LNCaP clone FGC (cell line): Measurements from ENCODE around the gene IGF2R.
"Not testable (repeated sequence)": the region's sequence is repeated elsewhere in the genome, so short reads cannot be mapped to it uniquely, and the experiment has no call there.

Experiments
- DNase-seq: peaks from one replicate; pipeline ENCODE4 v3.0.0-alpha.2; 2011; ENCODE audit warnings: low read depth
- H3K4me3 ChIP-seq: 2 replicates; pipeline ENCODE4 v1.5.1; 2011; ENCODE audit warnings: mild to moderate bottlenecking, low read depth, low read length, control low read depth
- TF ChIP-seq, protein P1 (sequence below): IDR thresholded peaks from 2 replicates; pipeline ENCODE4 v1.5.1; 2012; ENCODE audit warnings: mild to moderate bottlenecking; ENCODE audit not compliant: control insufficient read depth, insufficient read depth; ENCODE audit errors: extremely low read depth

IGF2R gene

GRCh38 chr6:159968295-159969203 is at the start of gene IGF2R:
TSS of gene IGF2R (plus strand) at chr6:159969082. CDS start at chr6:159969247, 165 bp downstream.
- DNase-seq, result peak; percentile 52
- TF ChIP-seq, protein P1, sequence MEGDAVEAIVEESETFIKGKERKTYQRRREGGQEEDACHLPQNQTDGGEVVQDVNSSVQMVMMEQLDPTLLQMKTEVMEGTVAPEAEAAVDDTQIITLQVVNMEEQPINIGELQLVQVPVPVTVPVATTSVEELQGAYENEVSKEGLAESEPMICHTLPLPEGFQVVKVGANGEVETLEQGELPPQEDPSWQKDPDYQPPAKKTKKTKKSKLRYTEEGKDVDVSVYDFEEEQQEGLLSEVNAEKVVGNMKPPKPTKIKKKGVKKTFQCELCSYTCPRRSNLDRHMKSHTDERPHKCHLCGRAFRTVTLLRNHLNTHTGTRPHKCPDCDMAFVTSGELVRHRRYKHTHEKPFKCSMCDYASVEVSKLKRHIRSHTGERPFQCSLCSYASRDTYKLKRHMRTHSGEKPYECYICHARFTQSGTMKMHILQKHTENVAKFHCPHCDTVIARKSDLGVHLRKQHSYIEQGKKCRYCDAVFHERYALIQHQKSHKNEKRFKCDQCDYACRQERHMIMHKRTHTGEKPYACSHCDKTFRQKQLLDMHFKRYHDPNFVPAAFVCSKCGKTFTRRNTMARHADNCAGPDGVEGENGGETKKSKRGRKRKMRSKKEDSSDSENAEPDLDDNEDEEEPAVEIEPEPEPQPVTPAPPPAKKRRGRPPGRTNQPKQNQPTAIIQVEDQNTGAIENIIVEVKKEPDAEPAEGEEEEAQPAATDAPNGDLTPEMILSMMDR, result no peak
- peak within 1 kb of the TSS; percentile 79 for H3K4me3 ChIP-seq

GRCh38 chr6:159919800-159920199 is 49.1 kb upstream of the IGF2R start:
- TF ChIP-seq, protein P1, result no peak
- no peak overlapping the region for H3K4me3 ChIP-seq
- DNase-seq, result no peak

DNA sequence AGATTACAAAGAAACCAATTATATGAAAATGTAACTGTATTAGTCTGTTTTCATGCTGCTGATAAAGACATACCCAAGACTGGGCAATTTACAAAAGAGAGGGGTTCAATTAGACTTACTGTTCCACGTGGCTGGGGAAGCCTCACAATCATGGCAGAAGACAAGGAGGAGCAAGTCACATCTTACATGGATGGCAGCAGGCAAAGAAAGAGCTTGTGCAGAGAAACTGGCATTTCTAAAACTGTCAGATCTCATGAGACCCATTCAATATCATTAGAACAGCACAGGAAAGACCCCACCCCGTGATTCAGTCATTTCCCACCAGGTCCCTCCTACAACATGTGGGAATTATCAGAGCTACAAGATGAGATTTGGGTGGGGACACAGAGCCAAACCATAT is 44.7 kb upstream of the IGF2R start:
- H3K4me3 ChIP-seq, DNase-seq: not testable (repeated sequence)

DNA sequence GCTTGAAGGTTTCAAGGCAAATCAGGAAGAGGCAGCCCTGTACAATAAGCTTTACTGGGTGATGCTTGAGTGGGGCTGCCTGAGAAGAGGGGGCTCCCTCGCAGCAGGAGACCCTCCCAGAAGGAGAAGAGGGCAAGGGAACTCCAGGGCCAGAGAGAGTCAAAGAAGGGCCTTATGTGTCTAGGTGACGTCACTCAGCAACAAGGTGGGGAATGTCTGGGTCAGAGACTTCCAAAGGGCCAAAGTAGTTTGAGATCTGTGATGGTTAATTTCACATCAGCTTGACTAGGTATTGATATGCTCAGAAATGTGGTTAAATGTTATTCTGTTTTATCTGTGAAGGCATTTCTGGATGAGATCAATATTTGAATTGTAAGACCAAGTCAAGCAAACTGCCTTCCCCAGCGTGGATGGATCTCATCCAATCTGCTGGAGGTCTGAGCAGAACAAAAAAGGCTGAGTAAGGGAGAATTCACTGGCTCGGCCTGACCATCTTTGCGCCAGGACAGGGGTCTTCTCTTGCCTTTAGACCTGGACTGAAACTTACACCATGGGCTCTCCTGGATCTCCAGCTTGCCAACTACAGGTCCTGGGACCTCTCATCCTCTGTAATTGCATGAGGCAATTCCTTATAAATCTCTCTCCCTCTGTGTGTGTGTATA is 42.2 kb upstream of the IGF2R start:
- no peak for DNase-seq
- no peak overlapping the region for H3K4me3 ChIP-seq
- TF ChIP-seq, protein P1, result no peak

DNA sequence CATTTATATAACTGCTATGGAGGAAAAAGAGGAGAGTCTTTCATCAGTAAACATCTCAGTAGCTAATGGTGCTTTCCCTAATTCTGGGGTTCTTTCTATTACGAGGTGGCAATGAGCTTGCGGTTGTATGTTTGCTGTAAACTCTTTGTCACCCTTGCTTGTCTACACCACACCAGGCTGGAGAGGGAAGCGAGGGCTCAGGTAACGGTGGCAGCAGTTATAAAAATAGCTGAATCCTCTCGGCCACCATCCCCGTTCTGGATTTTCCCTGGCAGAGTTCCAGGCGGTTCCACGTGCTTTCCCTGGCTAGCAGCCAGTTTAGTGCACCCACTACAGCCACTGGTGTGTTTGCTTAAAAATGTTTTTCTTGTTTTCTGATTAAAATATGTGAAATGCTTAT is 39.1 kb upstream of the IGF2R start:
- DNase-seq, result no peak
- TF ChIP-seq, protein P1, result no peak
- H3K4me3 ChIP-seq, result no peak overlapping the region

- DNase-seq, result no peak
- TF ChIP-seq, protein P1, result no peak
- no peak overlapping the region for H3K4me3 ChIP-seq
Measured at GRCh38 chr6:159931112-159931511, 37.8 kb upstream of the IGF2R start.

DNA sequence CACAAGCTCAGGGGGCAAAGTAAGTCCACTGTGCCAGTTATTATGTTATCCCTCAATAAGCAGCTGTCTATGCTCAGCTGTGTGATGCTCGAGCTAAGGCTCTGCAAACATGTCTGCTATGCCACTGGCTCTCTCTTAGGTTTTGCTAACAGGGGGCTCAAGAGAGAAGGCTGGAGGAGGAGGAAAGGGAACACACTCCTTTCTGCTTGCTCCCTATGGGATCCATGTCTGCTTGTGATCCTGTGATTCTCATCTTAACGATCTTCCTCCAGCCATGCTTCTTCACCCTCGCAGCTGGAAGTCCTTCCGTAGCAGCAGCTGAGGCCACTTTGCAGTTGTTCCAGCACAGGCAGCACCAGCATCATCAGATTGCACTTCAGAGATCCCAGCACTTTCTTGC is 37.0 kb upstream of the IGF2R start:
- H3K4me3 ChIP-seq, result no peak overlapping the region
- TF ChIP-seq, protein P1, result no peak
- DNase-seq, result no peak
